Right lobe of liver (tissue), 6 donors: Measurements from ENCODE around the gene MYZAP. TPM values are rescaled to one million over a fixed set of nuclear protein-coding genes. Genes with fewer than 3 reads are reported as not detected.

Experiments used
- ATAC-seq, 4 donors: fragments of 200-7000 bp; cut with Tn5 transposase; one replicate each; pipeline ENCODE4 v1.9.1; 2020; ENCODE audit warnings: mild to moderate bottlenecking in 4 of 4, moderate library complexity in 4 of 4
- DNase-seq, 3 donors: peaks; one replicate each; pipeline ENCODE4 v3.0.0-alpha.2; 2020
- H3K27ac ChIP-seq, 3 donors: fragments of 200-600 bp; one replicate each; pipeline ENCODE4 v1.8.0; 2022
- H3K27me3 ChIP-seq, 2 donors: fragments of 200-600 bp; one replicate each; pipeline ENCODE4 v1.8.0; 2022
- H3K36me3 ChIP-seq, 4 donors: fragments of 200-600 bp; sonication (generic) in 1 of 4; one replicate each; pipeline versions ENCODE4 v1.5.1 to v1.8.0; 2017 to 2022; ENCODE audit warnings: control low read depth in 1 of 4
- H3K4me1 ChIP-seq, 4 donors: fragments of 200-600 bp; sonication (generic) in 1 of 4; one replicate each; pipeline versions ENCODE4 v1.5.1 to v1.8.0; 2017 to 2022; ENCODE audit warnings: control low read depth in 1 of 4
- H3K4me3 ChIP-seq, 3 donors: fragments of 200-600 bp; one replicate each; pipeline ENCODE4 v1.8.0; 2022
- H3K9me3 ChIP-seq, 4 donors: fragments of 200-600 bp; sonication (generic) in 1 of 4; one replicate each; pipeline versions ENCODE4 v1.5.1 to v1.8.0; 2017 to 2022; ENCODE audit warnings: control low read depth in 1 of 4
- POLR2A ChIP-seq: fragments of 450-650 bp; IDR thresholded peaks from one replicate; pipeline ENCODE4 v1.6.1; 2017; ENCODE audit warnings: antibody characterized with exemption, mild to moderate bottlenecking
- WGBS: methylation state at CpG from one replicate; pipeline ENCODE4 v1.1.6; 2018; ENCODE audit warnings: low coverage, low lambda C conversion rate; ENCODE audit not compliant: insufficient coverage; ENCODE audit errors: missing lambda C conversion rate; 5-methylcytosine and 5-hydroxymethylcytosine counted together
- intact Hi-C, 2 donors: fragments of 100-400 bp; cut with DNase I; formaldehyde crosslinking; loops; one replicate each; pipeline versions ENCODE4 v1.11.2 to v1.14.1; 2022
- total RNA-seq, 6 experiments: library from RNA; depleted of rRNA in 2 of 6; stranded (reverse); fragments of >200 nt in 2 of 6; fragmentation: NEBNext Ultra II Directional in 3 of 6; extraction: Animal tissue kit (Norgen Biotek cat#: 25700) in 3 of 6; gene quantifications; one replicate each; pipeline versions ENCODE4 v1.1.0 to v1.2.4, GENCODE V29; 2016 to 2023
- TF ChIP-seq, protein P1 (sequence below), 4 donors: fragments of 200-600 bp in 3 of 4; fragments of 450-650 bp in 1 of 4; IDR thresholded peaks; one replicate each; pipeline versions ENCODE4 v1.5.1 to v1.8.0; 2016 to 2022; ENCODE audit warnings: antibody characterized with exemption in 4 of 4, mild to moderate bottlenecking in 2 of 4
- donor health status: DM: no; HTN: yes; CAD: no.
- donor health status: DM: no; HTN: no; CAD: no.
- donor health status: DM: no; HTN: no; CAD: no.
- donor health status: DM: no; HTN: yes; CAD: no.
- donor health status: DM: no; HTN: yes; CAD: no.

MYZAP gene
- total RNA-seq, 6 experiments from 2014 or later = 0.24 to 0.65 (median 0.61) TPM; not detected in 2

DNA sequence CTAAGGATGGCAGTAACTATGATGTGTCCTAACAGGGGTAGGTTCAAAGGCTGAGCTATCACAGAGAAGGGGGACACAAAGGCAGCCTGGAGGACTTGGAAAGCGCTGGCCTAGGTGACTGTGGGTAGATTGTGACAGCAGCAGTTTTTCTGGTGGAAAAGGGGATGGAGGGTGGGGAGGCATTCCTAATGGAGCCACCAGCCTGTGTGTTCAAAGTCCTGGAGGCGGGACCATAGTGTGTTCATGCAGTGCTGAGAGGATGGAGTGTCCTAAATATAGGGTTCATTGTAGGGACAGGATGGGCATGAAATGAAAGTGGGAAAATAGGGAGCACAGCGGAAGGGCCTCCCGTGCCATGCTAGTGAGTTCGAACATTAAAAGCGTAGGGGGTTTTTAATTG is 63.3 kb downstream of the MYZAP start:
- Histone ChIP-seq H3K36me3 (no peaks in the 10 kb centered on the region), H3K4me3 (no peak overlapping the region), H3K27me3 (no peaks in the 10 kb centered on the region), H3K27ac (no peak overlapping the region), H3K9me3 (no peaks in the 10 kb centered on the region), H3K4me1 (no peaks in the 10 kb centered on the region)
- no peak for TF ChIP-seq POLR2A
- TF ChIP-seq, protein P1, sequence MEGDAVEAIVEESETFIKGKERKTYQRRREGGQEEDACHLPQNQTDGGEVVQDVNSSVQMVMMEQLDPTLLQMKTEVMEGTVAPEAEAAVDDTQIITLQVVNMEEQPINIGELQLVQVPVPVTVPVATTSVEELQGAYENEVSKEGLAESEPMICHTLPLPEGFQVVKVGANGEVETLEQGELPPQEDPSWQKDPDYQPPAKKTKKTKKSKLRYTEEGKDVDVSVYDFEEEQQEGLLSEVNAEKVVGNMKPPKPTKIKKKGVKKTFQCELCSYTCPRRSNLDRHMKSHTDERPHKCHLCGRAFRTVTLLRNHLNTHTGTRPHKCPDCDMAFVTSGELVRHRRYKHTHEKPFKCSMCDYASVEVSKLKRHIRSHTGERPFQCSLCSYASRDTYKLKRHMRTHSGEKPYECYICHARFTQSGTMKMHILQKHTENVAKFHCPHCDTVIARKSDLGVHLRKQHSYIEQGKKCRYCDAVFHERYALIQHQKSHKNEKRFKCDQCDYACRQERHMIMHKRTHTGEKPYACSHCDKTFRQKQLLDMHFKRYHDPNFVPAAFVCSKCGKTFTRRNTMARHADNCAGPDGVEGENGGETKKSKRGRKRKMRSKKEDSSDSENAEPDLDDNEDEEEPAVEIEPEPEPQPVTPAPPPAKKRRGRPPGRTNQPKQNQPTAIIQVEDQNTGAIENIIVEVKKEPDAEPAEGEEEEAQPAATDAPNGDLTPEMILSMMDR (IDR thresholded peaks at IDR 0.05) = no peak
- intact Hi-C loops = no loop called here
- no peak for DNase-seq
- ATAC-seq = no peak
- WGBS = 92% methylated on average over 6 of the region's 6 CpGs

DNA sequence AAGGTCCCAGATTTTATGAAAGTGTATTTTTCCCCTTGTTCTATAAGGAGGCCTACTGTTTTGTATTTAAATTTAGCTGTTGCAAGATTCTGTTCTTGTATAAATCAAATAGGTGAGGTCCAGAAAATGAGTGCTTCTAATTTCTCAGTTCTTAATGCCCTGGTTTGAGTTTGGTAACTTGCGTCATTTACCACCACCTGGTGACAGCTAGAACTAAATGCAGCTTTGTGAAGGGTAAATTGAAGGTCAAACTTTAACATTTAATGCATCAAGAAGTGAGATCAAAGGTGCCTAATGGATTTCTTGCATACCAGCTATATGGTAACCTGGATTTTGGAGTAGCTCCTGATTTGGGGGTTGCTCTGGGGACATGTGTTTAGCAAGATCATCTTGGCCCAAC is 64.1 kb downstream of the MYZAP start:
- 70% methylated on average over 1 of the region's 1 CpG for WGBS

DNA sequence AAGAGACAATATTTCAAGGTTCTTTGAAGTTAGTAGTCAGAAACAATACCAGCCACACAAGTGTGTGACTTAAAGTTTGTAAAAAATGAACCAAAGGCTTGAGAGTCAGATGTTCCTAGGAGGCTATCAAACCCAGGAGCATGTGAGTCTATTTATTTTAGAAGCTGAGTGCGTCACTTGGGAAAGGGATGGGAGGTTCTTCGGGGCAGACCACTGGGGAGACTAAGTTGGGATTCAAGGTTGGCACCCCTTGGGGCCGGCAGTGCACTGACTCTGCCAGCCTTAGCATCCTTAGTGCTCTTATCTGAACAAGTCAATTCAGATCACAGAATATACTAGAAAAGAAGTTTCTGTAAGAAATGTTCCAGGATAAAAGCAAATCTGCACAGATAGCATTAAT is 64.7 kb downstream of the MYZAP start:
- 70% methylated on average over 3 of the region's 3 CpGs for WGBS
- TF ChIP-seq, protein P1 (IDR thresholded peaks at IDR 0.05) = no peak
- TF ChIP-seq POLR2A = no peak
- Histone ChIP-seq H3K27ac (no peak overlapping the region), H3K9me3 (no peaks in the 10 kb centered on the region), H3K4me3 (no peak overlapping the region), H3K4me1 (no peaks in the 10 kb centered on the region), H3K36me3 (no peaks in the 10 kb centered on the region), H3K27me3 (no peaks in the 10 kb centered on the region)
- DNase-seq (no peak), ATAC-seq (no peak)
- intact Hi-C loops = no loop called here

More for the DNA sequence above, 64.1 kb downstream of the MYZAP start:
- Histone ChIP-seq H3K27ac (no peak overlapping the region), H3K36me3 (no peaks in the 10 kb centered on the region), H3K27me3 (no peaks in the 10 kb centered on the region), H3K4me1 (no peaks in the 10 kb centered on the region), H3K9me3 (no peaks in the 10 kb centered on the region), H3K4me3 (no peak overlapping the region)
- intact Hi-C loops = no loop called here
- ATAC-seq (peak in 1 of 4 donors; percentile 35), DNase-seq (no peak)
- TF ChIP-seq POLR2A = no peak
- TF ChIP-seq, protein P1 (IDR thresholded peaks at IDR 0.05) = peak in 2 of 4 donors; percentile 22 to 25

DNA sequence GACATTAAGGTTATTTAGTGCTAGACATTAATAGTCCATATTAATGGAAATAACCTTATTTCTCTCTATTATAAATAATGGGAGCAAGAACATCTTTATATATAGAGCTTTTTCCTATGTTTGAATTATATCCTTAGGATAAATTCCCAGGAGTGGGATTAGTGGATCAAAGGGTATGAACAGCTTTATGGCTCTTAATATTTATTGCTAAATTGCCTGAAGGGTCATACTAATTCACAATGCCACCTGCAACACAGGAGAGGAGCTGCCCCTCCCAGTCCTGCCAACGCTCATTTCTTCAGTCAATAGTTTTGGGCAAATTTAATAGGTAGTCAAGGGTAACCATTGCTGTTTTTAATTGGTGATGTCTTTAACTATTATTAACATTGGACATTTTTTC is 65.9 kb downstream of the MYZAP start:
- WGBS = 94% methylated on average over 1 of the region's 1 CpG
- Histone ChIP-seq H3K9me3 (no peaks in the 10 kb centered on the region), H3K36me3 (no peaks in the 10 kb centered on the region), H3K4me1 (no peaks in the 10 kb centered on the region), H3K27me3 (no peaks in the 10 kb centered on the region), H3K27ac (no peak overlapping the region), H3K4me3 (no peak overlapping the region)
- ATAC-seq (no peak), DNase-seq (no peak)
- TF ChIP-seq, protein P1 (IDR thresholded peaks at IDR 0.05) = no peak
- TF ChIP-seq POLR2A = no peak
- intact Hi-C loops = no loop called here
